ENCODE data around the gene PPIL6. TPM values are rescaled to one million over a fixed set of nuclear protein-coding genes. Genes with fewer than 3 reads are reported as not detected.

The PPIL6 gene
- total RNA-seq, 2 donors from 2014 or later: 3.1 TPM; not detected in 1

GRCh38 chr6:109475625-109476024 lies 35.2 kb upstream of the PPIL6 start:
- no peaks in the 10 kb centered on the region for H3K27me3 ChIP-seq
- H3K4me3 ChIP-seq: no peak overlapping the region
- no peak for TF ChIP-seq CTCF (IDR thresholded peaks at IDR 0.05)
- TF ChIP-seq POLR2A (IDR thresholded peaks at IDR 0.05): no peak
- H3K4me1 ChIP-seq: peaks cover 48% of the 10 kb centered on the region
- peak in 2 of 4 donors; percentile 31 to 34 for DNase-seq
- H3K36me3 ChIP-seq (replicated peaks in 1 of 2; ENCODE audit: insufficient read depth in 1 of 2, low read depth in 2 of 2): peaks cover 0 to 6% of the 10 kb centered on the region in 2 donors
- no peaks in the 10 kb centered on the region for H3K9me3 ChIP-seq
- intact Hi-C loops (cut with DNase I): no loop called here
- H3K27ac ChIP-seq: no peak overlapping the region
- ATAC-seq: peak; percentile 53
- WGBS, 2 donors: 58 to 60% methylated on average over 2 of the region's 2 CpGs

GRCh38 chr6:109474995-109475394 lies 34.6 kb upstream of the PPIL6 start:
- H3K36me3 ChIP-seq (replicated peaks in 1 of 2; ENCODE audit: insufficient read depth in 1 of 2, low read depth in 2 of 2): peaks cover 0 to 6% of the 10 kb centered on the region in 2 donors
- no peak for TF ChIP-seq CTCF (IDR thresholded peaks at IDR 0.05)
- TF ChIP-seq POLR2A (IDR thresholded peaks at IDR 0.05): no peak
- no peaks in the 10 kb centered on the region for H3K27me3 ChIP-seq
- H3K9me3 ChIP-seq: no peaks in the 10 kb centered on the region
- ATAC-seq (no peak), DNase-seq (no peak)
- H3K4me3 ChIP-seq: no peak overlapping the region
- 67 to 81% methylated on average over 4 of the region's 4 CpGs for WGBS, 2 donors
- no peak overlapping the region for H3K27ac ChIP-seq
- intact Hi-C loops (cut with DNase I): no loop called here
- H3K4me1 ChIP-seq: peaks cover 42% of the 10 kb centered on the region

GRCh38 chr6:109473120-109473519 lies 32.7 kb upstream of the PPIL6 start:
- DNase-seq (no peak), ATAC-seq (no peak)
- TF ChIP-seq POLR2A (IDR thresholded peaks at IDR 0.05) (no peak), CTCF (IDR thresholded peaks at IDR 0.05) (no peak)
- Histone ChIP-seq H3K36me3 (replicated peaks in 1 of 2; ENCODE audit: insufficient read depth in 1 of 2, low read depth in 2 of 2) (peaks cover 0 to 6% of the 10 kb centered on the region in 2 donors), H3K4me3 (no peak overlapping the region), H3K4me1 (peaks cover 24% of the 10 kb centered on the region), H3K27me3 (no peaks in the 10 kb centered on the region), H3K9me3 (no peaks in the 10 kb centered on the region), H3K27ac (no peak overlapping the region)
- 91 to 93% methylated on average over 3 of the region's 3 CpGs for WGBS, 2 donors
- intact Hi-C loops (cut with DNase I): no loop called here

GRCh38 chr6:109472132-109472995 lies 31.9 kb upstream of the PPIL6 start:
- Histone ChIP-seq H3K27me3 (no peaks in the 10 kb centered on the region), H3K4me1 (peaks cover 16% of the 10 kb centered on the region), H3K9me3 (no peaks in the 10 kb centered on the region), H3K27ac (no peak overlapping the region), H3K4me3 (no peak overlapping the region), H3K36me3 (replicated peaks in 1 of 2; ENCODE audit: insufficient read depth in 1 of 2, low read depth in 2 of 2) (peaks cover 0 to 6% of the 10 kb centered on the region in 2 donors)
- no peak for ATAC-seq
- no peak for TF ChIP-seq POLR2A (IDR thresholded peaks at IDR 0.05)
- no peak for TF ChIP-seq CTCF (IDR thresholded peaks at IDR 0.05)
- DNase-seq: no peak
- intact Hi-C loops (cut with DNase I): no loop called here
- 92 to 94% methylated on average over 8 to 9 of the region's 9 CpGs for WGBS, 2 donors

All from body of pancreas (tissue), 4 donors.